ENCODE results near the gene TRAFD1.
"Not testable (repeated sequence)": the region's sequence is repeated elsewhere in the genome, so short reads cannot be mapped to it uniquely, and the experiment has no call there.

The TRAFD1 gene, protein sequence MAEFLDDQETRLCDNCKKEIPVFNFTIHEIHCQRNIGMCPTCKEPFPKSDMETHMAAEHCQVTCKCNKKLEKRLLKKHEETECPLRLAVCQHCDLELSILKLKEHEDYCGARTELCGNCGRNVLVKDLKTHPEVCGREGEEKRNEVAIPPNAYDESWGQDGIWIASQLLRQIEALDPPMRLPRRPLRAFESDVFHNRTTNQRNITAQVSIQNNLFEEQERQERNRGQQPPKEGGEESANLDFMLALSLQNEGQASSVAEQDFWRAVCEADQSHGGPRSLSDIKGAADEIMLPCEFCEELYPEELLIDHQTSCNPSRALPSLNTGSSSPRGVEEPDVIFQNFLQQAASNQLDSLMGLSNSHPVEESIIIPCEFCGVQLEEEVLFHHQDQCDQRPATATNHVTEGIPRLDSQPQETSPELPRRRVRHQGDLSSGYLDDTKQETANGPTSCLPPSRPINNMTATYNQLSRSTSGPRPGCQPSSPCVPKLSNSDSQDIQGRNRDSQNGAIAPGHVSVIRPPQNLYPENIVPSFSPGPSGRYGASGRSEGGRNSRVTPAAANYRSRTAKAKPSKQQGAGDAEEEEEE

DNA sequence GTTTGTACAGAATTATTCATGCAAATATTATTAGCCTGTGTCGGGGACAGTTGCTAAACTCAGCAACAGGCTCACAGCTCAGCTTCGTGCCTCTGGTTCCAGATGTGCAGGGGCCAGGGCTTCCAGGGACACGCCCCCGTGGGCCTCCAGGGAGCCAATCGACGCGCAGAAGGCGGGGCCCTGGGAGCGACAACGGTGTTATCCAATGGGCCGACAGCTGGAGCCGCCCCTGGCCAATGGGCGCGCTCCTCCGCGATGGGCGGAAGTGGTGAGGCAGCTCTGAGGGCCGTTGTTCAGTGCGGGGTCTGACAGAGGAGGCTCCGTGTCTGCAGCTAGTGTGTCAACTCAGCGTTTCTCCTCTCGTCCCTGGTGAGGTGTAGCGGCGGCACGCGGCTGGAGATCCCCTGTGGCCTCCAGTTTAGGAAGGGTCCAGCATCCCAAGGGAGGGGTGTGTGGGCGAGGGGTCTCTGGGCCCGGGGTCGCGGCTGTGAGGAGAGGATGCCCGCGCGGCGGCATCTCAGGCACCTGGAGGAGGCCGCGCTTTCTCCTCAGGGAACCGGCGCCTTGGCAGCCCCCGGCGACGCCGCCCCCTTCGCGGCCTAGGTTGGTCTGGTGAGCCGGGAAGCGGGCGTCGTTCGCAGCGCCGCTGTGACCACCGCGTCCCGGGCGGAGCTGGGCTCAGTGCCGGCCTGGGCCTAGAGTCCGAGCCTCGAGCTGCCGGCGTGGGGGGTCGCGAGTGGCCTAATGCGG, at the start of gene TRAFD1:
Gene TRAFD1, plus strand, starts transcription at position 311 of the 750 bp plus-strand sequence. CDS start 4,963 bp downstream, outside the sequence.
- peak; percentile 99 for DNase-seq

DNA sequence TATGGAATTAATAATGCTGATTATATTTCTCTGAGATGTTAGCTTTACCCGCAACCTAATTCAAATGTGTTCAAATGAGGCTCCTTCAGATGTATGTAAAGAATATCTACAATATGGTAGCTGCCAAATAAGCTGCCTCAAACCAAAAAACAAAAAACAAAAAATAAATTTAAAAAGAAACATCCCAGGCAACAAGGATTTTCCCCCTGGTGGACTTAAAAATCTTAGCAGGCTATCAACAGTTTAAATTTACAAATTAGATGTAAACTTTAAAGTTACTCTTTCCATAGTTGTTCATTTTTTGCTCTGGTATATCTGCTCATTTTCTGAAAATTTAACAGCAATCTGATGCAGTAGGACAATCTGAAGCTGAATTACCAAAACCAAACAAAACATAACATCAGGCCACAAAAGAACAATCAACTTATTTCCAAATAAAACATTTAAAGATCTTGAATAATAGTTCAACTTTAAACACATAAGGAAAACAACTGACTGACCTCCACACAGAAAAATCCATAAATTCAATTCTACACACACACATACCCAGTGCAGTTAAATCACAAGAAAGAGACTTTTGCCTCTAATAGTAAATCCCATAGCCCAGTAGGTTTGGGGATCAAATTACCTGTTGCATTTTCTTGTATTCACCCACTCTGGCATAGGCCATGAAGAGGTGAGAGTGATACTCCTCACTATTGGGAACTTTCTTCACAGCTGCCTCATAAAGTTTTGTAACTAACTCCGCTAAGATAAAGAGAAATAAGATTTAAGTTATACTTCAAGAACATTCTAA, 38.1 kb upstream of the TRAFD1 start:
- no peak for DNase-seq

DNA sequence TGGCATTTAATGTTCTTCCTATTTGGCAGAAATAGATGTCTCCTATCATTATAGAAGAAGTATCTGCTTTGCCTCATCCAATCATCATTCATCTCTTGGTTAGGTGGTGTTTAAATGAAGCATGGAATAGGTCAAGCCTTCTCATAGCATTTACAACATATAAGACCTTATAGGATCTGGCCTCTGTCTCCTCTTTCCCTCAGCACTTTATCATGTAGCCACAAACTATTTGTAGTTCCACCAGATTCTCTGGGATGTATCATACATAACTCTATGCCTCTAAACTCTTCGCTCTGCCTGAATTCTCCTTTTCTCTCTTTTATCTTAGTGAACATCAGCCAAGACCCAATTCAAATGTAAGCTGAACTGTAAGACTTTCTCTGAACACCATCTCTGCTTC, 37.5 kb upstream of the TRAFD1 start:
- DNase-seq: no peak

DNA sequence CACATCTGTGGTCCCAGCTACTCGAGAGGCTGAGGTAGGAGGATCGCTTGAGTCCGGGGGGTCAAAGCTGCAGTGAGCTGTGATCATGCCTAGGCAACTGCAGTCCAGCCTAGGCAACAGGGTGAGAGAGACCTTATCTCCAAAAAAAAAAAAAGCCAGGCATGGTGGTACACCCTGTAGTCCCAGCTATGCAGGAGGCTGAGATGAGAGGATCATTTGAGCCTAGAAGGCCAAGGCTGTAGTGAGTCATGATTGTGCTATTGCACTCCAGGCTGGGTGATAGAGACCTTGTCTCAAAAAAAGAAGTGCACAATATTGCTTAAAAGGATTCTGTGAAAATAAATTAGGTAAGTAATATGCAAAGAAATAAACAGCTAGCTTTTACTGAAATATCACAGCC, 33.8 kb upstream of the TRAFD1 start:
- DNase-seq: no peak

DNA sequence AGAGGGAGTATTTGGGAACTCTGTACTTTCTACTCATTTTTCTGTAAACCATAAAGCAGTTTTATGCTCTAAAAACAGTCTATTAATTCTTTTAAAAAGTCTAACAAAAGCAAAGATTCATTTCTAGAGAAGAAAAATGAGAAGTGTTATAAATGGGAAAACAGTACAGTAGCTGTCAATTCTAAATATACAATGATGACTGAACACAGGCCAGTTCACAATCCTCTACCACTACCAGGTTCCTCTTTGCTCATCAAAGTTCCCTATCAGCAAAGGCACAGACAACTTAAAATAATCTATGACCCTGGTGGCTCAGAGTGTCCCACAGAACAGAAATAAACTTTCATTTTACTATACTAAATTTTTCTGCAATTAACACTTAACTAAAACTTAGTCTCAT, 29.3 kb upstream of the TRAFD1 start:
- DNase-seq: no peak

DNA sequence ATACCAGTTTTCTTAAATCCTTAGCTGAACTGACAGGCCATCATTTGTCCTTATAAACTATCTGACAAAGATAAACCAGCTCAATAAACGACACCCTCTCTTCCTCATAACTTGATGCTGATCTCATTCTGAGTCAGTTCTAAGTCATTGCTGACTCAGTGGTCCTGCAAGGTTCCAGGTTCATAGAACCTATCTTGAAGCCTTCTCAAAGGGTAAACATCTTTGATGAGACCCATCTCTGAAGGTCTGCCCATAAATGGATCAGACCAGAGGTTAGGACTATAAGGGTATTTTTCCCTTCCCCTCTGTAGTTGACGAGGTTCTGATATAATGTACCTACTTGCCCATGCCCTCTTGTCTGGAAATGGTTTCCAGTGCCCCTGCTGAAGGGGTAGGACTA, 28.7 kb upstream of the TRAFD1 start:
- DNase-seq: no peak

DNA sequence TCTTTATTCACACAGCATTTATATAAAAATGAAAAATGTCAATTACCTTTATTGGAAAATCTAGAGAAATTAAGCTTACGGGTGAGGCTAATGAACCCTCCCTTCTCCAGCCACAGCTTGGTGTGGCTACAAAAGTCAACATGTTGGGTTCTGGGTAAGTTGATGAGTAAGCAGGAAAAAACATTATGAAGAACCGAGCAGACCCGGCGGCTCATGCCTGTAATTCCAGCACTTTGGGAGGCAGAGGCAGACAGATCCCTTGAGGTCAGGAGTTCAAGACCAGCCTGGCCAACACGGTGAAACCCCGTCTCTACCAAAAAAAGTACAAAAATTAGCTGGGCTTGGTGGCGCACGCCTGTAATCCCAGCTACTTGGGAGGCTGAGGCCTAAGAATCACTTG, 27.7 kb upstream of the TRAFD1 start:
- DNase-seq: no peak

DNA sequence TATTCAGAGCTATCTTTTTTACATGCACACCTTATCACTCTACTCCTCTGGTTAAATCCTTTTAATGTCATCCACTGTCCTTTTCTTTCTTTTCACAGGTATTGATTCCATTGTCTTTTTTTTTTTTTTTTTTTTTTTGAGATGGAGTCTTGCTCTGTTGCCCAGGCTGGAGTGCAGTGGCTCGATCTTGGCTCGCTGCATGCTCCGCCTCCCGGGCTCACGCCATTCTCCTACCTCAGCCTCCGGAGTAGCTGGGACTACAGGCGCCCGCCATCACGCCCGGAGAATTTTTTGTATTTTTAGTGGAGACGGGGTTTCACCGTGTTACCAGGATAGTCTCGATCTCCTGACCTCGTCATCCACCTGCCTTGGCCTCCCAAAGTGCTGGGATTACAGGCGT, 24.9 kb upstream of the TRAFD1 start:
- DNase-seq: not testable (repeated sequence)

DNA sequence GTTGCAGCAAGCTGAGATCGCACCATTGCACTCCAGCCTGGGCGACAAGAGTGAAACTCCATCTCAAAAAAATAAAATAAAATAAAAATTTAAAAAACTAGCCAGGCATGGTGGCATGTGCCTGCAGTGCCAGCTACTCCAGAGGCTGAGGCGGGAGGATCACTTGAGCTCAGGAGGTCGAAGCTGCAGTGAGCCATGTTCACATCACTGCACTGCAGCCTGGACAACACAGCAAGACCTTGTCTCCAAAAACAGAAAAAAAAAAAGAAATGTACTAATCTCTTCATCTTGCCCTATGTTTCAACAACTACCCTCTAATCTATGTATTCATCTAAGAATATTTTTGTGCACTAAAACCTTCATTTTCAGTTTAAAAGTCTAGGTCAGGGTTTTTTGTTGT, 23.2 kb upstream of the TRAFD1 start:
- DNase-seq: no peak

DNA sequence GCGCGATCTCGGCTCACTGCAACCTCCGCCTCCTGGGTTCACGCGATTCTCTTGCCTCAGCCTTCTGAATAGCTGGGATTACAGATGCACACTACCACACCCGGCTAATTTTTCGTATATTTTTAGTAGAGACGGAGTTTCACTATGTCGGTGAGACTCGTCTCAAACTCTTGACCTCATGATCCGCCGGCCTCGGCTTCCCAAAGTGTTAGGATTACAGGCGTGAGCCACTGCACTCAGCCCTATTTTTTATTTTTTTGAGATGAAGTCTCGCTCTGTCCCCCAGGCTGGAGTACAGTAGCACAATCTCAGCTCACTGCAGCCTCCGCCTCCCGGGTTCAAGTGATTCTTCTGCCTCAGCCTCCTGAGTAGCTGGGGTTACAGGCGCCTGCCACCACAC, 22.6 kb upstream of the TRAFD1 start:
- not testable (repeated sequence) for DNase-seq

DNA sequence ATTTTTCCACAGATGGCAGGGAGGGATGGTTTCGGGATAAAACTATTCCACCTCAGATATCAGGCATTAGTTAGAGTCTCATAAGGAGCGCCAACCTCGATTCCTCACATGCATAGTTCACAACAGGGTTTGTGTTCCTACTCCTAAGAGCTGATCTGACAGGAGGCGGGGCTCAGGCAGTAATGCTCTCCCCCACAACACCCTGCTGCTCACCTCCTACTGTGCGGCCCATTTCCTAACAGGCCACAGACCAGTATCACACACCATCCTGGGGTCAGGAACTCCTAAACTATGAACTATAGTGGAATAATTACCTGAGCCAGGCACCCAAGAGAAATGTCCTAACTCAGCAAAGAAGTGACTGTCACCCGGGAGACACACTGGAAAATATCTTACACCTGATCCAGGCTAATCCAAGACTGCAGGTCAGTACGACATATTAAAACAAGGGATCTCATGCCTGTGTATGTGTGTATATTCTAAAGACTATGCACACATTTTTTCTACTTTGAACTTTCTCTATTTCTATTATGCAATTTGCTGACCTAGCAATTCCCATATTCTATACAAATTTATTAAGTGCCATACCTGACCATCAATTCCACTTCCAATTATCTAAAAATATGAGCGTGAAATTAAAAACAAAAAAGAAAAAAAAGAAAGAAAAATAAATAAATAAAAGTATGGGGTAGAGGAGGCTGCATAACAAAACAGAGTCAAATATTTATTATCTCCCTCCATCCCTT, 21.4 kb upstream of the TRAFD1 start:
- DNase-seq: no peak

DNA sequence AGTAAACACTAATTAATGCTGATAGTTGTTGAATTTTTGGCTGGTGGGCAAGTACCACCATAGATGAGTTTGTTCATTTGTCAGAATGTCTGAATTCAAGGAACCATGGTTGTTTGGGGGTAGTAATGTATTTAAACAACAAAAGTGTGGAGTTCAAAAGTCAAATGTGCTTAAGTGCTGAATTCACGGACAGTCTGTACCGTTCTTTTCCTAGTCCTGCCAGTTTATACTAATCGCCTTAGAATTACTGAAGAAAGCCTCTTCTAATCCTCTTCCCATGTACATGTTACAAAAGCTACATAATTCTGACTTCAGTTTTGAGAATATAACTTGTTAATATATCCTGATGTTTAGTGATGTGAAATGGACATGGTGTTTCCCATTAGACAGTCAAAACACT, 19.5 kb upstream of the TRAFD1 start:
- DNase-seq: no peak

DNA sequence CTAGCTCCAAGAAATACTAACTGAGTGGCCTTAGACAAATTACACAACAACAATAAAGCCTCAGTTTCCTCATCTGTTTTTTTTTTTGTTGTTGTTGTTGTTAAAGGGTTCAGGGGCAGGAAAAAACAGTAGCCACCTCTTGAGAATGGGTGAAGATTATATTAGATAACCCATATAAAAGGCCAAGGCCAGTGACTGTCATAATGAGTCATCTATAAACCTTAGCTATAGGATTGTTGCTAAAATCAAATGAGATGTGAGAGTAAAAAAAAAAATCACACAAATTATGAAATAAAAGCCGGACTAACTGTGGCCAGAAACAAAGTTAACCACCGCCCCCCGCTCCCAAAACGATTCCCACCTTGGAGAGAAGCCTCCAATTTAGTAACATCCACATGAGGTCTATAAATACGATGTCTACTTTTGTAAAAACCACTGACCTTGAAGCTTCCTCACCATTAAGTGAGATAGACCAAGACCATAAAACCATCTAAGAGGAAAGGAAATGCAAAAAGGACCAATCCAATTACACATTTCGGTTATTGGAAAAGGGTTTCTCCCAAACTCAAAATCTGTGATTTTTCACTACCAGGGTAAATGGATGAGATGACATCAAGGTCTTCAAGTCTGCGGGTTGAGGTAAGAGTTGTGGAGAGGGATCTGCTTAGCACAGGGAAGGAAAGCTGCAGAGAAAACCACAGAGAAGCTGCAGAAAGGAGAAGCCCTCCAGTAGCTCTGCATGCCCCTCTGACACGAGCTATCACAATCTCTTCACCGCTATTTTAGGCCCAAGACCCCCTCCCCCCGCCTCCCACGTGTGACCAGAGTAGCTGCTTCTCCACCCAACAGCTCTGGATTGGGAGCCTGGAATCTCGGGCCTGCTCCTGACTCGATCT, 17.8 kb upstream of the TRAFD1 start:
- peak; percentile 48 for DNase-seq

DNA sequence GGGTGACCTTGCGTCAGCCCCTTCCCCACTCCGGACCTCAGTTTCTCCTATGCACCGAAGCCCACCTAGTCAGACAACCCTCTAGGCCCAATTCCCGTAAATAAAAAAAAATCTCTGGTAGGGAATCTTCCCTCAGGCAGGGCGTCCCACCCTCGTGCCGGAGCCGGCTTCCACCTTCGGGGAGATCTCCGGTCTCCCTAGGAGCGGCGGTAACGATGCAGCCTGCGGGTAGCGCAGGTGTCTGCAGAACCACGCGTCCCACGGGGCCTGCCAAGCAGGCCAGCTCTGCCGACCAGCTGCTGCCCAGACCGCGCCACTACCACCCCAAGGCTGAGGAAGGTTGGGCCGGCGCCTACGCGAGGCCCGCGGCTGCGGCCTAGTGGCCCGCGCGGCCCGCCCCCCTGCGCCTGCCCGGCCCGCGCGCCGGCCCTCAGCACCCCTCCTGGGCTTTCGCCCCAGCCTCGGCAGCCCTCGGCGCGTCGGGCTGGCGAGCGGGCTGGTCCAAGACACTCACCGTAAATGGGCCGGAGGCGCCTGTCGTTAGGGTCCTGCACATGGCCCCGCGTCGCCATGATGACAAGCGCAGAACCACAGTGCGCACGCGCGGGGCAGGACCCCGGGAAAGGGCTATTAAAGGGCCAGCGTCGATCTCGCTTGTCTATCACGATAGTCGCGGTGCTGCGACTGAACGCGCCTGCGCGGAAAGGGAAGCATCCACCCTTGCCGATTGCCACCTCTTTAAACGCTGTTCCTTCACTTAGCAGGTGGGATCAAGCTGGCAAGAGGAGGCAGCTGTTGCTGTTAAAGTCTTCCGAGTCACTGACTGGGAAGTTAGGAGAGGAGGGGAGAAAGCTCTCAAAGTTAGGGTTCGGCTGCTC, 16.9 kb upstream of the TRAFD1 start, which contains the start of gene NAA25:
Gene NAA25, minus strand, starts transcription at position 582 of the 878 bp plus-strand sequence. Its CDS starts 10 bp downstream, at position 572.
- DNase-seq: peak; percentile 90

DNA sequence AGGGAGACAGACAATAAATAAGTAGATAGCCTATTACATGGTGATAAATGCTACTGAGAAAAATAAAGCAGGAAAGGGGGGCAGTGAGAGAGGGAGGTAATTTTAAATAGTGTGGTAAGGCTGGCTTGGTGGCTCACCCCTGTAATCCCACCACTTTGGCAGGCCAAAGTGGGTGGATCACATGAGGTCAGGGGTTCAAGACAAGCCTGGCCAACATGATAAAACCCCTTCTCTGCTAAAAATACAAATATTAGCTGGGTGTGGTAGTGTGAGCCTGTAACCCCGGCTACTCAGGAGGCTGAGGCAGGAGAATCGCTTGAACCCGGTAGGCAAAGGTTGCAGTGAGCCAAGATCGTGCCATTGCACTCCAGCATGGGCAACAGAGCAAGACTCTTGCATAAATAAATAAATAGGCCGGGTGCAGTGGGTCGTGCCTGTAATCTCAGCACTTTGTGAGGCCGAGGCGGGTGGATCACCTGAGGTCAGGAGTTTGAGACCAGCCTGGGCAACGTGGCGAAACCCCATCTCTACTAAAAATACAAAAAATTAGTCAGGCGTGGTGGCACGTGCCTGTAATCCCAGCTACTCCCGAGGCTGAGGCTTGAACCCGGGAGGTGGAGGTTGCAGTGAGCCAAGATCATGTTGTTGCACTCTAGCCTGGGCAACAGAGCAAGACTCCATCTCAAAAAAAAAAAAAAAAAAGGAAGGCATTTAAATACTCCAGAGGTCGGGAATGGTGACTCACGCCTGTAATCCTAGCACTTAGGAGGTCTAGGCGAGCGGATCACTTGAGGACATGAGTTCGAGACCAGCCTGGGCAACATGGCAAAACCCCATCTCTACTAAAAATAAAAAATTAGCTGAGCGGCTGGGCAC, 14.3 kb upstream of the TRAFD1 start:
- DNase-seq: not testable (repeated sequence)

DNA sequence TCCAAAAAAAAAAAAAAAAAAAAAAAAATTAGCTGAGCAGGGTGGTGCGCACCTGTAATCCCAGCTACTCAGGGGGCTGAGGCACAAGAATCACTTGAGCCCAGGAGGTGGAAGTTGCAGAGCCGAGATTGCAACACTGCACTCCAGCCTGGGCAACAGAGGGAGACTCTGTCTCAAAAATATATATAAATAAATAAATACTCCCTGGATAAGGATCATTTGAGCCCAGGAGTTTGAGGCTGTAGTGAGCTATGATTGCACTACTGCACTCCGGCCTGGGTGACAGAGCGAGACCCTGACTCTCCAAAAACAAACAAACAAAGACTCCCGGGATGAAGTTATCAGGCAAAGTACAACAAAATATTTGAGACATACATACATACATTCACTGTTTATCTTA, 13.4 kb upstream of the TRAFD1 start:
- no peak for DNase-seq

DNA sequence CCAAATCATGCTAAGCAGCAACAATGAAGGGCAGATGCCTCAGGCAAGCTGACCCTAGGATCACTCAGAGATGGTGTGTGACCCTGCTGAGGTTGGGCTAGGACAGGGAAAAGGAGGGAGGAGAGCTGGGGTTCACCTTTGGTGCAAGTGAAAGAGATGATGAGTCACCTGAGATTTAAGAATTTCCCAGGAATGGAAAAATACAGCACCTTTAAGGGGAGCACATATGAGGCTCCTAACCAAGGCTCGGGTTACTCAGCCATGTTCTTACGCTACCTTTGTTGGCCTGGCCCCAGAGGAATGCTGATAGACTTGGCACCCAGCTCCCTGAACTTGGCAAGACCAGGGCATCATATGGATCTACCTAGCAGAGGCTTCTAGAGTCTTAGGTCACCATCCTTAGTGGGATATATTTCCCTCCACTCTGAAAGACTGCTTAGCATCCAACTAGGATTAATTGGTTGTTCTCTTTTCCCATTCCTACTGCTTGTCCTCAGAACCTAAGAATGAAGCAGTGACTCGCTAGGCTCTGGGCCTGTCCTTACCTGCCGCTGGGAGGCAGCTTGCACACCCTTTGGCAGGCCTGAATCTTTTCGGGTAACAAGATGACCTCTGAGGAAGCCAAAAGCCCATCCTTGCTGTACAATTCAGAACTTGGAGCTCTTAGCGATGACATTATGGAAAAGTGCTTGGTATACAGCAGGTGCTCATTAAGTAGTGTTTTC, 12.8 kb upstream of the TRAFD1 start:
- peak; percentile 23 for DNase-seq
